ENCODE data around the gene P2RY11.

Gene P2RY11

DNA sequence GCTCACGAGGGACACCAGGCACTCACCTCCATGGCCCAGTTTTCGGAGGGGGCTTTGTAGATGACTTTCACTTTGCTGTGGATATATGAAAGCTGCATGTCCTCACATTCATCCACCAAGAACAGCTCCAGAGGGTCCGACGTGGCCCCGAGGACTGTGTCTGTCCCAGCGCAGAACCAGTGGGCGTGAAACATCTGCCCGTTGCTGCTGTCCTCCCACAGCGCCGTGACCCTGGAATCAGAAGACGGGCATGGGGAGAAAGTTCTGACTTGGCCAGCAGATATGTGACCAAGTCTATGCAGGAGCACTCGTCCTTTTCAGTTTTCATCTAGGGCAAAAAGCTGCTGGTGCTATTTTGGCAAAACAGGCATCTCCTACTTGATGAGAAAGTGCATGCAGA is 37.9 kb downstream of the P2RY11 start:
- TF ChIP-seq CTCF (conservative IDR thresholded peaks at IDR 0.05; ENCODE audit: low read length) = no peak
- no peak overlapping the region for H3K4me3 ChIP-seq (ENCODE audit: low read length)
- DNase-seq (ENCODE audit: low read depth) = no peak

DNA sequence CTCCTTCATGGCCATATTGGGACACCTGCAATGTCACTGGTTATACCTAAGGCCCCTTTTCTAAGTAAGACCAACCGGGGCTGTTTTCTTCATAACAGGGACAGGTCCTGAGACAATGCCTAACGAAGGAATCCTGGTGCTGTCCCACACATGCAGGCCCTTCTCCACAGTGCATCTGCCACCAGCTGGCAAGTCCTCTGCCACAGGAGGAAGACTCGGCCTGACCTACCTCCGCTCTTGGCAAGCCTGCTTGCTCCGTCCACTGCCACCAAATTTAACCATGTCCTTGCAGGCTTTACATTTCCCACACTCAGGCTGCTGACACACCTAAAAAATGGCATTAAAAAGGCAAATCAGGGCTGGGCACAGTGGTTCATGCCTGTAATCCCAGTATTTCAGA is 40.0 kb downstream of the P2RY11 start:
- H3K4me3 ChIP-seq (ENCODE audit: low read length) = no peak overlapping the region
- no peak for TF ChIP-seq CTCF (conservative IDR thresholded peaks at IDR 0.05; ENCODE audit: low read length)
- DNase-seq (ENCODE audit: low read depth) = no peak

DNA sequence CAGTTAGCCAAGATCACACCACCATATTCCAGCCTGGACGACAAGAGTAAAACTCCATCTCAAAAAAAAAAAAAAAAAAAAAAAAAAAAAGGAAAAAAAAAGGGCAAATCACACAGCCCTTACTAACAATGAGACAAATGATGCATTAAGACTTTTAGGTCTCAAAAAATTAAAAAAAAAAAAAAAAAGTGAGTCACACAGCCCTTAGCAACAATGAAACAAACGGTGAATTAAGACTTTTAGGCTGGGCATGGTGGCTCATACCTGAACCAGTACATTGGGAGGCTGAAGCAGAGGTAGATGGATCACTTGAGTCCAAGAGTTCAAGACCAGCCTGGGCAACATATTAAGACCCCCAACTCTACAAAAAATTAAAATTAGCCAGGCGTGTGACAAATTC is 40.6 kb downstream of the P2RY11 start:
- H3K4me3 ChIP-seq (ENCODE audit: low read length) = no peak overlapping the region
- no peak for TF ChIP-seq CTCF (conservative IDR thresholded peaks at IDR 0.05; ENCODE audit: low read length)
- no peak for DNase-seq (ENCODE audit: low read depth)

- no peak overlapping the region for H3K4me3 ChIP-seq (ENCODE audit: low read length)
- TF ChIP-seq CTCF (conservative IDR thresholded peaks at IDR 0.05; ENCODE audit: low read length) = no peak
- DNase-seq (ENCODE audit: low read depth) = no peak
Measured at GRCh38 chr19:10155839-10156238, 44.3 kb downstream of the P2RY11 start.

GRCh38 chr19:10158071-10158470 is 46.6 kb downstream of the P2RY11 start:
- no peak for DNase-seq (ENCODE audit: low read depth)
- no peak overlapping the region for H3K4me3 ChIP-seq (ENCODE audit: low read length)
- TF ChIP-seq CTCF (conservative IDR thresholded peaks at IDR 0.05; ENCODE audit: low read length) = no peak

DNA sequence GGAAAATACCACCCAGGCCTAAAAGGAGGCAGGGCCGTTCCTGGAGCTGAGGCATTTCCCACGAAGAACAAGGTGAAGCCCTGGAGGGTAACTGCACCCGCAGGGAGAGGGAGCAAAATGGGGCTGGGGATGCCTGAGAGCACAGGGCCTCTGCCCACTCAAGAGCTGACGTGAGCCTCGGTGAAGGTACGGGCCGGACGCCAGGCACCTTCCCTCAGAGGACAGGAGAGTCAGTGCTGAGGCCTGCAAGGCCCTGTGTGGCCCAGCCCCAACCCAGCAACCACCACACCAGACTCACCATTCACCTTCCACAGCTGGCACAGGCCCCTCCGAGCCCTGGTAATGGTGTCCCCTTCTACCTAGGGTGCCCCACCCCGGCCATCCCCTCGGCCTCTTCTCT is 47.0 kb downstream of the P2RY11 start:
- no peak overlapping the region for H3K4me3 ChIP-seq (ENCODE audit: low read length)
- TF ChIP-seq CTCF (conservative IDR thresholded peaks at IDR 0.05; ENCODE audit: low read length) = no peak
- DNase-seq (ENCODE audit: low read depth) = no peak

- H3K4me3 ChIP-seq (ENCODE audit: low read length) = no peak overlapping the region
- no peak for DNase-seq (ENCODE audit: low read depth)
- TF ChIP-seq CTCF (conservative IDR thresholded peaks at IDR 0.05; ENCODE audit: low read length) = no peak
Measured at GRCh38 chr19:10159610-10160009, 48.1 kb downstream of the P2RY11 start.
